Neural progenitor cell (in vitro differentiated cells): ENCODE measurements around the gene ZNF747. TPM values are rescaled to one million over a fixed set of nuclear protein-coding genes. Genes with fewer than 3 reads are reported as not detected.
"Not testable (repeated sequence)": the region's sequence is repeated elsewhere in the genome, so short reads cannot be mapped to it uniquely, and the experiment has no call there.

Experiments
- DNase-seq: peaks from one replicate; pipeline ENCODE4 v3.0.0-alpha.2; 2016; ENCODE audit warnings: low spot score
- H2AFZ ChIP-seq: fragments of 200-600 bp; sonication (generic); replicated peaks from 2 replicates; pipeline ENCODE4 v1.6.1; 2016; ENCODE audit warnings: antibody characterized with exemption
- H3F3A ChIP-seq: fragments of 200-600 bp; sonication (generic); 2 replicates; pipeline ENCODE4 v1.6.1; 2016; ENCODE audit warnings: antibody characterized with exemption, low read depth
- H3K27ac ChIP-seq: fragments of 200-600 bp; sonication (generic); 2 replicates; pipeline ENCODE4 v1.5.1; 2016; ENCODE audit warnings: mild to moderate bottlenecking
- H3K27me3 ChIP-seq: fragments of 200-600 bp; sonication (generic); 2 replicates; pipeline ENCODE4 v1.6.1; 2016; ENCODE audit warnings: mild to moderate bottlenecking, moderate library complexity
- H3K36me3 ChIP-seq: fragments of 200-600 bp; sonication (generic); 2 replicates; pipeline ENCODE4 v1.5.1; 2016
- H3K4me1 ChIP-seq: fragments of 200-600 bp; sonication (generic); 2 replicates; pipeline ENCODE4 v1.6.1; 2016; ENCODE audit warnings: mixed run types
- H3K4me2 ChIP-seq: fragments of 200-600 bp; sonication (generic); 2 replicates; pipeline ENCODE4 v1.6.1; 2016
- H3K4me3 ChIP-seq: fragments of 200-600 bp; sonication (generic); 2 replicates; pipeline ENCODE4 v1.5.1; 2016
- H3K79me2 ChIP-seq: fragments of 200-600 bp; sonication (generic); 2 replicates; pipeline ENCODE4 v1.6.1; 2016; ENCODE audit warnings: low read depth
- H3K9ac ChIP-seq: fragments of 200-600 bp; sonication (generic); 2 replicates; pipeline ENCODE4 v1.6.1; 2016
- H3K9me3 ChIP-seq: fragments of 200-600 bp; sonication (generic); 2 replicates; pipeline ENCODE4 v1.5.1; 2016; ENCODE audit warnings: low read depth
- H4K20me1 ChIP-seq: fragments of 200-600 bp; sonication (generic); 2 replicates; pipeline ENCODE4 v1.6.1; 2016; ENCODE audit warnings: low read depth
- H3K27ac Mint-ChIP-seq: 3 replicates; pipeline ENCODE4 v1.8.0; 2021; ENCODE audit warnings: mixed read lengths
- H3K27me3 Mint-ChIP-seq: 2 replicates; pipeline ENCODE4 v1.8.0; 2022; ENCODE audit warnings: low read depth, mild to moderate bottlenecking, inconsistent platforms, moderate library complexity, mixed read lengths; ENCODE audit not compliant: insufficient read depth
- H3K36me3 Mint-ChIP-seq: 3 replicates; pipeline ENCODE4 v1.8.0; 2021; ENCODE audit warnings: mixed read lengths
- H3K4me1 Mint-ChIP-seq: 3 replicates; pipeline ENCODE4 v1.8.0; 2021; ENCODE audit warnings: mixed read lengths
- H3K4me3 Mint-ChIP-seq: 3 replicates; pipeline ENCODE4 v1.8.0; 2021; ENCODE audit warnings: mild to moderate bottlenecking, moderate library complexity, mixed read lengths
- H3K9me3 Mint-ChIP-seq: 3 replicates; pipeline ENCODE4 v1.8.0; 2020; ENCODE audit warnings: mixed read lengths
- CTCF ChIP-seq: fragments of 200-600 bp; sonication (generic); IDR thresholded peaks from 2 replicates; pipeline ENCODE4 v1.5.1; 2017; ENCODE audit warnings: antibody characterized with exemption, mild to moderate bottlenecking
- EZH2 ChIP-seq: fragments of 200-600 bp; sonication (generic); IDR thresholded peaks from 2 replicates; pipeline ENCODE4 v1.6.1; 2017; ENCODE audit warnings: antibody characterized with exemption, mild to moderate bottlenecking, moderate library complexity
- EZH2phosphoT487 ChIP-seq: fragments of 200-600 bp; sonication (generic); IDR thresholded peaks from 2 replicates; pipeline ENCODE4 v1.6.1; 2017; ENCODE audit warnings: antibody characterized with exemption
- total RNA-seq: library from RNA; depleted of rRNA; stranded (reverse); fragments of >200 nt; gene quantifications from 2 replicates; pipeline ENCODE4 v1.2.3, GENCODE V29; 2015; ENCODE audit warnings: low replicate concordance

The ZNF747 gene
- total RNA-seq, 1 donor from 2014 or later: 7.0 TPM

- peaks cover 5% of the 10 kb centered on the region for H3K79me2 ChIP-seq
- Mint-ChIP-seq H3K27ac (no peak overlapping the region), H3K4me3 (peak overlapping the region; percentile 75), H3K27me3 (peaks cover 16% of the 10 kb centered on the region), H3K36me3 (peaks cover 2% of the 10 kb centered on the region), H3K9me3 (no peaks in the 10 kb centered on the region), H3K4me1 (peaks cover 17% of the 10 kb centered on the region)
- H3K9ac ChIP-seq: no peak overlapping the region
- no peak for DNase-seq
- H3K27ac ChIP-seq: no peak overlapping the region
- H3K4me3 ChIP-seq: no peak overlapping the region
- H3K36me3 ChIP-seq: no peaks in the 10 kb centered on the region
- TF ChIP-seq CTCF (no peak), EZH2phosphoT487 (no peak), EZH2 (no peak)
- no peaks in the 10 kb centered on the region for H3K9me3 ChIP-seq
- no peak overlapping the region for H3K4me2 ChIP-seq
- no peak overlapping the region for H2AFZ ChIP-seq
- H3F3A ChIP-seq: peaks cover 27% of the 10 kb centered on the region
- H3K4me1 ChIP-seq: peaks cover 6% of the 10 kb centered on the region
- peaks cover 8% of the 10 kb centered on the region for H4K20me1 ChIP-seq
- H3K27me3 ChIP-seq: no peaks in the 10 kb centered on the region
These were observed 10.7 kb downstream of the ZNF747 start for GRCh38 chr16:30523768-30524574.

- H4K20me1 ChIP-seq, H3K27me3 ChIP-seq, DNase-seq, H3K36me3 Mint-ChIP-seq, H3K4me3 ChIP-seq, H3K27ac Mint-ChIP-seq, H3K9me3 Mint-ChIP-seq, H3K79me2 ChIP-seq, H3K9ac ChIP-seq, H3K4me2 ChIP-seq, H3K27ac ChIP-seq, H3K4me3 Mint-ChIP-seq, H3K36me3 ChIP-seq, H3K9me3 ChIP-seq, H3K4me1 ChIP-seq, H2AFZ ChIP-seq: not testable (repeated sequence)
- H3K27me3 Mint-ChIP-seq: peaks cover 17% of the 10 kb centered on the region
- peaks cover 19% of the 10 kb centered on the region for H3F3A ChIP-seq
- H3K4me1 Mint-ChIP-seq: peaks cover 11% of the 10 kb centered on the region
These were observed 11.8 kb downstream of the ZNF747 start for GRCh38 chr16:30522702-30523463.

- no peaks in the 10 kb centered on the region for H3K4me1 ChIP-seq
These were observed 12.6 kb downstream of the ZNF747 start for GRCh38 chr16:30521873-30522641.

More at GRCh38 chr16:30521873-30522641, 12.6 kb downstream of the ZNF747 start:
- TF ChIP-seq EZH2phosphoT487 (no peak), CTCF (no peak), EZH2 (no peak)
- Histone ChIP-seq H3F3A (peaks cover 14% of the 10 kb centered on the region), H3K4me3 (no peak overlapping the region), H3K36me3 (no peaks in the 10 kb centered on the region), H4K20me1 (peaks cover 8% of the 10 kb centered on the region), H3K79me2 (no peaks in the 10 kb centered on the region), H3K4me2 (no peak overlapping the region), H3K9me3 (no peaks in the 10 kb centered on the region), H3K27ac (no peak overlapping the region), H2AFZ (no peak overlapping the region), H3K9ac (no peak overlapping the region), H3K27me3 (no peaks in the 10 kb centered on the region)
- Mint-ChIP-seq H3K27ac (no peak overlapping the region), H3K4me1 (peaks cover 5% of the 10 kb centered on the region), H3K36me3 (peaks cover 2% of the 10 kb centered on the region), H3K4me3 (no peak overlapping the region), H3K27me3 (peaks cover 12% of the 10 kb centered on the region), H3K9me3 (no peaks in the 10 kb centered on the region)
- no peak for DNase-seq
